HL-60 (cell line): Measurements from ENCODE around the gene GLIS1.

Experiments
- DNase-seq, 2 experiments: peaks; one replicate each; pipeline ENCODE4 v3.0.0-alpha.2; 2010 to 2020; ENCODE audit warnings: low read depth in 1 of 2, low spot score in 1 of 2
- H3K27ac ChIP-seq: fragments of 250-450 bp; sonication (Bioruptor Pico); replicated peaks from 2 replicates; pipeline ENCODE4 v1.5.1; 2020; ENCODE audit warnings: mild to moderate bottlenecking, moderate library complexity
- H3K27me3 ChIP-seq: fragments of 250-450 bp; sonication (Bioruptor Pico); 2 replicates; pipeline ENCODE4 v1.5.1; 2021; ENCODE audit warnings: mild to moderate bottlenecking, moderate library complexity; ENCODE audit not compliant: insufficient read depth, poor library complexity, severe bottlenecking
- H3K4me3 ChIP-seq: replicated peaks from 2 replicates; pipeline ENCODE4 v1.5.1; 2011; ENCODE audit warnings: mild to moderate bottlenecking, control low read depth, low read length; ENCODE audit not compliant: insufficient read depth
- GABPA ChIP-seq: IDR thresholded peaks from 2 replicates; pipeline ENCODE4 v1.6.1; 2012; ENCODE audit warnings: low read depth
- POLR2AphosphoS5 ChIP-seq: IDR thresholded peaks from 2 replicates; pipeline ENCODE4 v1.6.1; 2012; ENCODE audit warnings: low read depth
- SPI1 ChIP-seq: IDR thresholded peaks from 2 replicates; pipeline ENCODE4 v1.6.1; 2012; ENCODE audit warnings: low read depth, mild to moderate bottlenecking, borderline replicate concordance
- TF ChIP-seq, protein P1 (sequence below): IDR thresholded peaks from one replicate; pipeline ENCODE4 v1.5.1; 2011; ENCODE audit warnings: low read length, control low read depth, inconsistent platforms; ENCODE audit not compliant: insufficient read depth
- TF ChIP-seq, protein P2 (sequence below): IDR thresholded peaks from 2 replicates; pipeline ENCODE4 v1.6.1; 2012; ENCODE audit warnings: low read depth; ENCODE audit not compliant: insufficient replicate concordance

GLIS1 gene

DNA sequence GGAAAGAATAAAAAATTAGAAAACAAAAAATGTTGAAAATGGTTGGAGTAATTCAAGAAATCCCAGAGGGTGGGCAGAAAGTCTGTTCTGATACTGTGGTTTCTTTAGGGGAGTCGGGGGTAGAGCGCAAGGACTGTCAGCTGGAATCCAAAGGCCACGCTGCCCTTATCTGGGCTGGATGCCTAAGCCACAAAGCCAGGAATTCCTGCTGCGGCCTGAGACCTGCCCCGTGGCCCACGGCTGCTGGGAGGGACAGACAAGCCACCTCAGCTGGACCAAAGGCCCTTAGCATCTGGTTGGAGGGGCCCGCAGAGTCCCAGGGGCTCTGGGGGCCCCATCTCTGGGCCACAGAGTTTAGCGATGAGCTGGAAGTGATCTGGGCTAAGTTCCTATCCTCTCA, 219.5 kb downstream of the GLIS1 start:
- DNase-seq = no peak
- H3K4me3 ChIP-seq = no peak overlapping the region
- no peaks in the 10 kb centered on the region for H3K27me3 ChIP-seq
- TF ChIP-seq, protein P1, sequence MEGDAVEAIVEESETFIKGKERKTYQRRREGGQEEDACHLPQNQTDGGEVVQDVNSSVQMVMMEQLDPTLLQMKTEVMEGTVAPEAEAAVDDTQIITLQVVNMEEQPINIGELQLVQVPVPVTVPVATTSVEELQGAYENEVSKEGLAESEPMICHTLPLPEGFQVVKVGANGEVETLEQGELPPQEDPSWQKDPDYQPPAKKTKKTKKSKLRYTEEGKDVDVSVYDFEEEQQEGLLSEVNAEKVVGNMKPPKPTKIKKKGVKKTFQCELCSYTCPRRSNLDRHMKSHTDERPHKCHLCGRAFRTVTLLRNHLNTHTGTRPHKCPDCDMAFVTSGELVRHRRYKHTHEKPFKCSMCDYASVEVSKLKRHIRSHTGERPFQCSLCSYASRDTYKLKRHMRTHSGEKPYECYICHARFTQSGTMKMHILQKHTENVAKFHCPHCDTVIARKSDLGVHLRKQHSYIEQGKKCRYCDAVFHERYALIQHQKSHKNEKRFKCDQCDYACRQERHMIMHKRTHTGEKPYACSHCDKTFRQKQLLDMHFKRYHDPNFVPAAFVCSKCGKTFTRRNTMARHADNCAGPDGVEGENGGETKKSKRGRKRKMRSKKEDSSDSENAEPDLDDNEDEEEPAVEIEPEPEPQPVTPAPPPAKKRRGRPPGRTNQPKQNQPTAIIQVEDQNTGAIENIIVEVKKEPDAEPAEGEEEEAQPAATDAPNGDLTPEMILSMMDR = no peak
- TF ChIP-seq GABPA = no peak
- TF ChIP-seq, protein P2, sequence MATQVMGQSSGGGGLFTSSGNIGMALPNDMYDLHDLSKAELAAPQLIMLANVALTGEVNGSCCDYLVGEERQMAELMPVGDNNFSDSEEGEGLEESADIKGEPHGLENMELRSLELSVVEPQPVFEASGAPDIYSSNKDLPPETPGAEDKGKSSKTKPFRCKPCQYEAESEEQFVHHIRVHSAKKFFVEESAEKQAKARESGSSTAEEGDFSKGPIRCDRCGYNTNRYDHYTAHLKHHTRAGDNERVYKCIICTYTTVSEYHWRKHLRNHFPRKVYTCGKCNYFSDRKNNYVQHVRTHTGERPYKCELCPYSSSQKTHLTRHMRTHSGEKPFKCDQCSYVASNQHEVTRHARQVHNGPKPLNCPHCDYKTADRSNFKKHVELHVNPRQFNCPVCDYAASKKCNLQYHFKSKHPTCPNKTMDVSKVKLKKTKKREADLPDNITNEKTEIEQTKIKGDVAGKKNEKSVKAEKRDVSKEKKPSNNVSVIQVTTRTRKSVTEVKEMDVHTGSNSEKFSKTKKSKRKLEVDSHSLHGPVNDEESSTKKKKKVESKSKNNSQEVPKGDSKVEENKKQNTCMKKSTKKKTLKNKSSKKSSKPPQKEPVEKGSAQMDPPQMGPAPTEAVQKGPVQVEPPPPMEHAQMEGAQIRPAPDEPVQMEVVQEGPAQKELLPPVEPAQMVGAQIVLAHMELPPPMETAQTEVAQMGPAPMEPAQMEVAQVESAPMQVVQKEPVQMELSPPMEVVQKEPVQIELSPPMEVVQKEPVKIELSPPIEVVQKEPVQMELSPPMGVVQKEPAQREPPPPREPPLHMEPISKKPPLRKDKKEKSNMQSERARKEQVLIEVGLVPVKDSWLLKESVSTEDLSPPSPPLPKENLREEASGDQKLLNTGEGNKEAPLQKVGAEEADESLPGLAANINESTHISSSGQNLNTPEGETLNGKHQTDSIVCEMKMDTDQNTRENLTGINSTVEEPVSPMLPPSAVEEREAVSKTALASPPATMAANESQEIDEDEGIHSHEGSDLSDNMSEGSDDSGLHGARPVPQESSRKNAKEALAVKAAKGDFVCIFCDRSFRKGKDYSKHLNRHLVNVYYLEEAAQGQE = no peak
- TF ChIP-seq SPI1 = no peak
- no peak for TF ChIP-seq POLR2AphosphoS5
- no peak overlapping the region for H3K27ac ChIP-seq

DNA sequence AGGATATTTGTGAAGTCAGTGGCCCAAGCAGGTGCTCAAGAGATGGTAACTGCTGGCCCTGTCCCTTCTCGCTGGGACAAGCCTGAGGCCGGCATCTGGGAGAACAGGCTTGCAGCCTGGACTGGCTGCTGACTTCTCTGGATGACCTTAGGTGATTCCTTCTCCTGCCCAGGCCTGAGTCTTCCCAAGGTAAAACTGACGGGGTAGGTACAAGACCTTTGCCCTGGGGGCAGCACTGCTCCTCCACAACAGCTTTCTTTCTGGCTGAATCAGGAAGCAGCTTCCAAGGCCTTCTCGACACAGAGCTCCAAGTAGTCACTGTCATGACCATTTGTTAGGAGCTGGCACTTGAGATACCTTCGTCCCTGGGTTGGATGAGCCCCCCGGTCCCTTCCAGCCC, 220.2 kb downstream of the GLIS1 start:
- TF ChIP-seq GABPA = no peak
- no peak for TF ChIP-seq POLR2AphosphoS5
- TF ChIP-seq, protein P1 = no peak
- TF ChIP-seq, protein P2 = no peak
- no peak for TF ChIP-seq SPI1
- H3K27ac ChIP-seq = no peak overlapping the region
- no peaks in the 10 kb centered on the region for H3K27me3 ChIP-seq
- no peak overlapping the region for H3K4me3 ChIP-seq
- no peak for DNase-seq

DNA sequence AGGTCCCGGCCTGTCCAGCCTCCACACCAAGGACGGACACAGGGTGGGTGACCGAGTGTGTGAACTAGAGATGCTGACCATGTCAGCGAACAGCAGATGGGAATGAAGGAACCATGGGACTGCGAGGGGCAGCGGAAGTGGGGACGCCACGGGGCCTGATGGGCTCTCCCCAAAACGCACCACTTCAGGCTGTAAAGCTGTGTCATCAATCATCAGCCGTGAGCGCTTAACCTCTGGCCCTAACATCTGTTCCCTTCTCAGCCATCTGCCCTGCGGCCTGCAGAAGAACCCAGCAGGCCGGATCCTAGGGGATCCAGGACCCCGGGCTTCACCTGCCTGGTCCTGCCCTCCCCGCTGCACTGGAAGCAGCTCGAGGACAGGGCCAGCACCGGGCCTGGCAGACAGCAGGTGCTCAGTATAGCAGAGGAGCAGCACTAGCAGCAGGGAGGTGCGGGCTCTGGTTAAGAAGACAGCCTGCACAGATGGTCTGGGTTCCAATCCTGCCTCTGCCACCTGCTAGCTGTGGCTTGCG, 221.1 kb downstream of the GLIS1 start:
- H3K27me3 ChIP-seq = no peaks in the 10 kb centered on the region
- no peak overlapping the region for H3K4me3 ChIP-seq
- no peak overlapping the region for H3K27ac ChIP-seq
- TF ChIP-seq, protein P1 = no peak
- TF ChIP-seq SPI1 = no peak
- TF ChIP-seq POLR2AphosphoS5 = no peak
- TF ChIP-seq, protein P2 = no peak
- no peak for TF ChIP-seq GABPA
- DNase-seq = no peak
